Mesodermal cell (in vitro differentiated cells): Measurements from ENCODE around the gene STARD3NL.

Experiments
- H3K27ac ChIP-seq: 2 replicates; pipeline ENCODE4 v1.7.0; 2013; ENCODE audit warnings: mild to moderate bottlenecking, low read depth, low read length, moderate library complexity; ENCODE audit not compliant: severe bottlenecking
- H3K36me3 ChIP-seq: 2 replicates; pipeline ENCODE4 v1.7.1; 2013; ENCODE audit warnings: mild to moderate bottlenecking, low read length, moderate library complexity; ENCODE audit not compliant: control insufficient read depth, insufficient read depth
- H3K4me1 ChIP-seq: one replicate; pipeline ENCODE4 v1.7.1; 2013; ENCODE audit warnings: mild to moderate bottlenecking, low read length; ENCODE audit not compliant: insufficient read depth, control insufficient read depth, poor library complexity, severe bottlenecking
- H3K4me3 ChIP-seq: 2 replicates; pipeline ENCODE4 v1.7.0; 2013; ENCODE audit warnings: low read length, control low read depth, mild to moderate bottlenecking; ENCODE audit not compliant: insufficient read depth, poor library complexity, severe bottlenecking; ENCODE audit errors: extremely low read depth
- H3K9me3 ChIP-seq: 2 replicates; pipeline ENCODE4 v1.7.1; 2013; ENCODE audit warnings: mild to moderate bottlenecking, low read length, moderate library complexity; ENCODE audit not compliant: control insufficient read depth
- WGBS, 2 experiments: methylation state at CpG; one replicate each; pipeline ENCODE4 v1.1.5; 2013; ENCODE audit warnings: missing lambda C conversion rate in 2 of 2; ENCODE audit not compliant: insufficient coverage in 2 of 2; 5-methylcytosine and 5-hydroxymethylcytosine counted together

Gene STARD3NL

DNA sequence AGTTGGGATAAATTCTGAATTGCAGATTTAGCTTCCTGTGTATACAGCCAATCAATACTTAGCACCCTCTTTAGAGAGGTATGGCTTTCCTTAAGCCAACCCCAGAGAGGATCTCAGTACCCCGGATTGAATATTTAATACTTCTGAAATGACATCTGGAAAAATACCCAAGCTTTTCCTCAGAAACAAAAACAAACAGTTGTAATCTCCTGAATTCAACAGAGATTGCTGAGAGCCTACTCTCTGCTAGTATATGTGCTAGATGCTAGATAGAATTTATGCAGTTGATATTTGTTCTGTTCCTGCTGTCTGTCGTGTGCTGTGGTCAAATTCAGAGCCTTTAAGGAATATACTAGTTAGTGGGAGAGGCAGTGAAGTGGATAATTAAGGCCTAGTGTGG lies 21.1 kb downstream of the STARD3NL start:
- H3K36me3 ChIP-seq, result peaks cover 10% of the 10 kb centered on the region
- H3K4me1 ChIP-seq, result no peaks in the 10 kb centered on the region
- H3K27ac ChIP-seq, result no peak overlapping the region
- no peaks in the 10 kb centered on the region for H3K9me3 ChIP-seq
- 88% methylated on average over 1 of the region's 2 CpGs; no CpG with 5 or more reads in 1 of the 2 experiments for WGBS, 2 experiments
- H3K4me3 ChIP-seq, result no peak overlapping the region

DNA sequence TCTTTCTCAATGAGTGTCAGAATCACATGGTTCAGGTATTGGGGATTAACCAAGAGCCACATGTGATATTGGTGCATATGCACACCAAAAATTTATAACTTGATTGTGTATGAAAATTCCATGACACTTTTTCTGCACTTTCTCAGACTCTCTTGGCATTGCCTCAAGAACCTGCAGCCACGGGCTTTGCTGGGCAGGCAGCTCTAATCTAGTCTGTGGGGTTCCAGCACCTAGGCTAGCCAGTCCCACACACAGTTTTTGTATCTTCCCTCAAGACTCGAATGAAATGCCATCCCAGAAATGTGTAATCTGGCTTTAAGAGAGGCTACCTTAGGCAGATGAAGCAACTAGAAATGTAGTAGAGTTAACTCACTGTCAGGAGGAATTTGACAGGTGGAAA lies 21.7 kb downstream of the STARD3NL start:
- 100% methylated on average over 1 of the region's 2 CpGs; no CpG with 5 or more reads in 1 of the 2 experiments for WGBS, 2 experiments
- Histone ChIP-seq H3K9me3 (no peaks in the 10 kb centered on the region), H3K36me3 (peaks cover 10% of the 10 kb centered on the region), H3K4me3 (no peak overlapping the region), H3K27ac (no peak overlapping the region), H3K4me1 (no peaks in the 10 kb centered on the region)

DNA sequence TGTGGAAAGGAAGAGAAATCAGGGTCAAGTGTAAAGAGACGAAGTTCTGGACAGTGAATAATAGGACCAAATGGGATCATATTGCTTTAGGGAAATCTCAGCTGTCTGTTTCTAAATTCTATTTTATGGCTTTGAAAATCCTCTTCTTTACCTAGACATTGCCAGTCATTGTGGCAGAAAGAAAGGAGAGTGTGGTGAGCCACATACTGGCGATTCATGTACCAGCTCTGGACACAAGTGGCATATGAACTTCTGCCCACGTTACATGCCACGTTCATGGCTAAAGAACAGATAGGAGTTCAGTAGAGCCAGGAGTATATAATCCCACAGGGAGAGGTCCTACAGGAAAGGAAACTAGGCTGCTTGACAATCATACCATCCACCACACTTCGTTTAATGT lies 28.0 kb downstream of the STARD3NL start:
- WGBS, 2 experiments, result 93 to 100% methylated on average over 4 of the region's 5 CpGs
- peaks cover 45% of the 10 kb centered on the region for H3K36me3 ChIP-seq
- no peaks in the 10 kb centered on the region for H3K9me3 ChIP-seq
- H3K4me3 ChIP-seq, result no peak overlapping the region
- H3K27ac ChIP-seq, result no peak overlapping the region
- no peaks in the 10 kb centered on the region for H3K4me1 ChIP-seq

DNA sequence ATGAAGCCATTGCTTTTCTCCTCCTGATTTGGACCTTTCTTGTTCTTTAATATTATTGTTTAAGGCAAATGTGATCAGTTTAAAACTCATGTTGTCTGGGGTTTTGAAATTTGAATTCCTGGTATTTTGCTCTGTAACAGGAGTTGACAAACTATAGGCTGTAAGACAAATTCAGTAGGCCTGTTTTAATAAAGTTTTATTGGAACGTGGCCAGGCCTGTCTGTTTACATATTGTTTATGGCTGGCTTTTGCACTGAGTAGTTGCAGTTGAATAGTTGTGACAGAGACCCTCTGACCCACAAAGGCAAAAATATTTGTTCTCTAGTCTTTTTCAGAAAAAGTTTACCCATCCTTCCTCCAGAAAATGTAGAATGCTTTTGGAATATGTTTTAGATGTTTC lies 29.8 kb downstream of the STARD3NL start:
- no peak overlapping the region for H3K4me3 ChIP-seq
- peaks cover 52% of the 10 kb centered on the region for H3K36me3 ChIP-seq
- no peaks in the 10 kb centered on the region for H3K9me3 ChIP-seq
- H3K4me1 ChIP-seq, result no peaks in the 10 kb centered on the region
- no peak overlapping the region for H3K27ac ChIP-seq
- WGBS, 2 experiments, result no CpG with 5 or more reads among the region's 1 CpG

DNA sequence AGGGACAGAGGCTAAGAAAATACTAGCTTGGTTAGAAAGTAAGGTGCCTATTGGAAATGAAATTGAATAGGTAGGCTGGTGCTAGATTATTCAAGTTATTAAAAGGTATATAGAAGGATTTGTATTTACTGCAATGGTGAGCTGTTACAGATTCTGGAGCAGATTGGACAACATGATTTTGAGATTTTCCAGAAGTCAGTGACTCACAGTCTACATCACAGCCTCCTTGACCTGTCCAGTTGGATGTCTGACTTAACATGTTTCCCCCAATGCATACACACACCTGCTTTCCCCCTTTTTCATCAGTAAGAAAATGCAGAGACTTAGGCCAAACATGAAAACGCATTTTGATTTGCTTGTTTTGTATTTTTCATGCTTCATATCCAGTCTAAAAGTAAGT lies 33.4 kb downstream of the STARD3NL start:
- Histone ChIP-seq H3K4me1 (no peaks in the 10 kb centered on the region), H3K27ac (peak overlapping the region; percentile 37), H3K9me3 (no peaks in the 10 kb centered on the region), H3K36me3 (peaks cover 57% of the 10 kb centered on the region), H3K4me3 (no peak overlapping the region)
- 89 to 93% methylated on average over 1 of the region's 1 CpG for WGBS, 2 experiments

DNA sequence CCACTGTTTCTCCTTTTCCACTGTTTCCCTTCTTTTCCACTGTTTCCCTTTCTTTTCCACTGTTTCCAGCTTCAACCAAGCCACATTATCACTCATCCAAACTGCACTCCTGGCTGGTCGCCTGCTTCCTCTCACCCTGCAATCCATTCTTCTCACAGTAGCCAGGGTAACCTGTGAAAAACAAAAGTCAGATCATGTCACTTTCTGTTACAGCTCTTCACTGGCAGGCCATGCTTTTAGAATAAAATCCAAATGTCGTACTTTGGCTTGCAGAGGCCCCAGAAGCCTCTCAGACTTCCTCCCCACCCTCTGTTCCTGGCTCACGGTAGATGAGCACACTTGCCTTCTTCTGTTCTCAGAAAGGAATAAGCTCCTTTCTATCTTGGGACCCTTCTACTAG lies 33.9 kb downstream of the STARD3NL start:
- Histone ChIP-seq H3K36me3 (peaks cover 57% of the 10 kb centered on the region), H3K9me3 (no peaks in the 10 kb centered on the region), H3K27ac (peak overlapping the region; percentile 37), H3K4me3 (no peak overlapping the region), H3K4me1 (no peaks in the 10 kb centered on the region)
- 85 to 96% methylated on average over 2 to 3 of the region's 3 CpGs for WGBS, 2 experiments

DNA sequence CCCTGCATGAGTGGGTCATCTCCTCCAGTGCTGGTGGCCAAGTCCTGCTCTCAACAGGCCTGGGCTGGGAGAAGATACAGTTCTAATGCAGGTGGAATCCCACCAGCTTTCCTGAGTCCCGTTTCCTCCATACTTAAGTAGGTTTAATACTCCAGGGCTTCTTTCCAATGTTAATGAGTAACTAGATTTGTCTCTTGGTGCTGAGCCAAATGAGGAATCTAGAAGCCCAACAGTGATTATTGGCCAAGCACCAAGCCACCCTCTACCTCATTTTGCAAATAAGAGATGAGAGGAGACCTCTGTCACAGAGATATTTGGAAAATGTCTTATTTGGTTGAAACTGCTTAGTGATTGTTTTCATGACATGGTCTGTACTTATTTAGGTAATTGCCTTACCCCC lies 37.1 kb downstream of the STARD3NL start:
- WGBS, 2 experiments, result no CpG with 5 or more reads among the region's 1 CpG
- H3K4me1 ChIP-seq, result no peaks in the 10 kb centered on the region
- H3K27ac ChIP-seq, result no peak overlapping the region
- H3K4me3 ChIP-seq, result no peak overlapping the region
- H3K9me3 ChIP-seq, result no peaks in the 10 kb centered on the region
- H3K36me3 ChIP-seq, result peaks cover 67% of the 10 kb centered on the region

DNA sequence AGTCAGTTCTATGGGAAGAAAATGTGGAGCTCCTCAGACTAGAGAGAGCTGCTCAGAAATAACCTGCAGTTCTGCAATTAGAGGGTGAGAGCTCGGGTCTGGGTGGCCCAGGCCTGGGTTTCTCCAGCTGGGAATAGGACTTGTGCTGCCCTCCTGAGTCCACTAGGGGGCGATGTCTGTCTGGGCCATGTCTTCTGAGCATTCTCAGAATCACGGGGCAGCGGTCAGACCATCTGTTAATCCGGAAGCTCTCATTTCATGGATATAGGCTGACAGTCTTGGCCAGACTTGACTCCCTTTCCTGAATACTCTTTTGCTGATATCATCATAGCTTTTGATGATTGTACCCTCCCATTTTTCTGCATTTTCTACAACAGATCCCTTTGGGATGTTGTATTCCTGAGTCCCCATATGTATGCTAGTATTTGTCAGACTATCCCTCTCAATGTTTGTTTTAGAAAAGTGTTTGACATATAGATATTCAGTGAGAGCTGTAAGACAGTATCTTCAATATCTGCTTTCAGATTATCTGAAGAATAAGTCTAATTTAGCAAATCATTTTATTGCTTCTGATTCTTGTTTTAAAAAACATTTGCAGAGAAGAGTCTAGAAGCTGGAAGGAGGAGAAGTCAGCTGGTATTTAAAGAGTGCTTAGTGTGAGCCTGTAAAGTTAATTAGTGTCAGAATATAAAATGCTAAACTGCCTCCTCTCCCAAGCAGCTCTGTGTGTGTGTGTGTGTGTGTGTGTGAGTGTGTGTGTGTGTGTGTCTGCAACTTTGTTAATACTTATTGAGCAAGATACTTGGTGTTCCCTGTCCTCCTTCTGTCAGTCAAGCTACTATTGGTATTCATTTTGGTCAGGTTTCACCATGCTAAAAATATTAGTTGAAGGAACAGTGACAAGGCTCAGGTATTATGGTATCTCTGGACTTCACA lies 38.0 kb downstream of the STARD3NL start:
- Histone ChIP-seq H3K9me3 (no peaks in the 10 kb centered on the region), H3K4me1 (no peaks in the 10 kb centered on the region), H3K4me3 (no peak overlapping the region), H3K27ac (no peak overlapping the region), H3K36me3 (peaks cover 68% of the 10 kb centered on the region)
- WGBS, 2 experiments, result 14 to 36% methylated on average over 5 of the region's 5 CpGs

DNA sequence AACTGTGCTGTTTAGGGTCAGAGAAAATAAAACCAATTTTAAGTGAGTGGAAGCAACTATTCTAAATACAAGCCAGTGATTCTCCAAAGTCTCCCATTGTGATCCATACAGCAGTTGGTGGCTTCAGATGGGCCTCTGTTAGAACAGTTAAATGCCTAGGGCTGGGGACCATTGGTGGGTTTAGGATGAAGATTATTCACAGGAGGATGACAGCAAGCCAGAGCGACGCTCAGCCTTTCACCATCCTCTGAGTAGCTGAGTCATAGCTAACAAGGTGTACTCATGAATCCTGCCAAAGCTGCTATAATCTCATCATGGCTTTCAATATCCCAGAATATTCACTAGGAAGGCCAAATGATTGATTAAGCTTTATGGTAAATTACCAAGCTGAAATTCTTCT lies 39.6 kb downstream of the STARD3NL start:
- no peaks in the 10 kb centered on the region for H3K9me3 ChIP-seq
- H3K36me3 ChIP-seq, result peaks cover 63% of the 10 kb centered on the region
- H3K27ac ChIP-seq, result no peak overlapping the region
- 90 to 100% methylated on average over 2 of the region's 2 CpGs for WGBS, 2 experiments
- H3K4me1 ChIP-seq, result no peaks in the 10 kb centered on the region
- no peak overlapping the region for H3K4me3 ChIP-seq

DNA sequence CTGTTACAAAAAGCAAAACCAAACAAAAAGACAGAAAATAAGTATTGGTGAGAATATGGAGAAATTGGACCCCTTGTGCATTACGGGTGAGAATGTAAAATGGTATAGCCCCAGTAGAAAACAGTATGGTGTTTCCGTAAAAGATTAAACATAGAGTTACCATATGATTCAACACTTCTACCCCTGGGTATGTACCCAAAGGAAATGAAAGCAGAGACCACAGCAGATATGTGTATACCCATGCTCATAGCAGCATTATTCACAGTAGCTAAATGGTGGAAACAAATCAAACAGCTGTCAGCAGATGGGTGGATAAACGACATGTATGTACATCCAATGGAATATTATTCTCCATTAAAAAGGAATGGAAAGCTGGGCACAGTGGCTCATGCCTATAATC lies 42.4 kb downstream of the STARD3NL start:
- H3K9me3 ChIP-seq, result no peaks in the 10 kb centered on the region
- WGBS, 2 experiments, result 100% methylated on average over 1 of the region's 3 CpGs; no CpG with 5 or more reads in 1 of the 2 experiments
- no peak overlapping the region for H3K27ac ChIP-seq
- H3K36me3 ChIP-seq, result peaks cover 64% of the 10 kb centered on the region
- H3K4me1 ChIP-seq, result no peaks in the 10 kb centered on the region
- no peak overlapping the region for H3K4me3 ChIP-seq

DNA sequence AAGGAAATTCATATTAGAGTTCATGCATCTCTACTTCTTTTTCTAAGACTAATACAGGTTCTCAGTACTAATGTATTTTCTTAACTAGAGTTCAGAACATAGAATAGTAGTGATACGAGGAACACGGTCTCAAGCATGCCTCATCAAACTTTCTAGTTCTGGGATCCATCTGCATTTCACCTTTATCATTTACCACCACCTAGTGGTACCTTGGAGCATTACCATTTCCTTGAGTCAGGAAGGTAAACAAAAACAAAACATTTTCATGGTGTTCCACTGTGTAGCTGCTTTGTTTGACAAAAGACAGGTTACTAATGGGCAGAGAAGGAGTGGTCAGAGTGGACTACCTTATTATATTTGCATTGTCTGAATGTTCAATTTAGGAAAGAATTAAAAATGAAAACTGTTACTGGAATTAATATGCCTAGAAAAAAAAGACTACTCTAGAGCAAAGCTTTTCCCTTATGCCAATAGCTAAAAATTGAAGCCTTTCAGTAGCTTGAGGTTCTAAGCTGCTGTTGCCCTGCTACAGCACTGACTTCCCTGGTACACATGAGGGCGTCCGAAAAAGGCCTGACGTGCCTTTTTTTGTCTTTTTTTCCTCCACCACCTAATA lies 44.5 kb downstream of the STARD3NL start:
- H3K4me3 ChIP-seq, result no peak overlapping the region
- H3K36me3 ChIP-seq, result peaks cover 64% of the 10 kb centered on the region
- WGBS, 2 experiments, result 60 to 80% methylated on average over 1 to 2 of the region's 5 CpGs
- H3K9me3 ChIP-seq, result no peaks in the 10 kb centered on the region
- H3K27ac ChIP-seq, result no peak overlapping the region
- H3K4me1 ChIP-seq, result no peaks in the 10 kb centered on the region
